ENCODE measurements around the gene FRY. TPM values are rescaled to one million over a fixed set of nuclear protein-coding genes. Genes with fewer than 3 reads are reported as not detected.

The FRY gene
- total and polyA plus RNA-seq, 2 of the 13 experiments (the other 11 are each of a cell fraction or from before 2014, with no cell fraction given): 8.2 to 13.1 TPM

DNA sequence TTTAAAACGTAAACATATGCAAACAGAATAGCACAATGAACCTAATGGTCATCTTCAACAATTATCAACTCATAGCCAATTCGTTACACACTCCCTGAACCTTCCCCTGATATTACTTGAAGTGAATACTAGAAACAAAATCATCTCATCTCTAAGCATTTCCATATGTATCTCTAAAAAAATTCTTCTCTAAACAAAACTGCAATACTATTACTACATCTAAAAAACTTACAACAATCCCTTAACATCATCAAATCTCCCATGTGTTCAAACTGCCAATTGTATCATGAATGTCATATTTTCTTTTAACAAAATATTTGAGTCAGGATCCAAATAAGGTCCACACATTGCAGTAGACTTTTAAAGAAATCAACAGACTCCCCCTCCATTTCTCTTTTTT lies 61.4 kb downstream of the FRY start (continued):
- TF ChIP-seq REL (CRISPR knock-in tag; conservative IDR thresholded peaks at IDR 0.05): no peak

DNA sequence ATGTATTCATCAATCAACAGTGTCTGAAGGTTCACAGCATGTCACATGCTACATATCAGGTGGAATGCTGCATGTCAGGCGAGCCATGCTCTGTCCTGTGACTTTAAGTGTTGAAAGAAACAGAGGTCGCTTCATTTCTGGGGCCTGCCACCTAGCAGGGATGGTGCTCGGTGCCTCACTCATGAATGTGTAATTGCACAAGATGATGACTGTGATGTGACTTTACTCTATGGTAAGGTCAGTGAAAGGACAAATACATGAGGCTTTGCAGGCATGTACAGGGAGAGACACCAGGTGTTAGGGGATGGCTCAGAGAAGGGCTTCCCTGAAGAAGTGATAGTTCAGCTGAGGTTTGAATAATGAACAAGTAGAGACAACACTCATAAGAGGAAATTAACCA lies 66.7 kb downstream of the FRY start:
- in situ Hi-C loops (cut with HindIII; ENCODE audit: extremely low pct_ligation_motif_present, low pct_unique_long_range_greater_than_20kb): no loop called here
- intact Hi-C loops (cut with micrococcal nuclease; ENCODE audit: unreplicated experiment): no loop called here
- Histone ChIP-seq H3K79me2 (ENCODE audit: insufficient read depth, low read length) (no peaks in the 10 kb centered on the region), H3K27ac (ENCODE audit: extremely low read length, insufficient read depth, low read length) (no peak overlapping the region), H2AFZ (ENCODE audit: low read length) (no peak overlapping the region), H3K4me2 (ENCODE audit: low read depth, low read length) (no peak overlapping the region), H3K4me3 (replicated peaks in 1 of 3; ENCODE audit: insufficient read depth in 1 of 3, low read depth in 2 of 3, low read length in 3 of 3) (no peak overlapping the region), H3K36me3 (replicated peaks in 1 of 2; ENCODE audit: control insufficient read depth in 1 of 2, insufficient read depth in 2 of 2, low read length in 2 of 2) (peaks cover 2 to 17% of the 10 kb centered on the region in 2 experiments; a peak in 3 of 5 replicates), H3K4me1 (ENCODE audit: insufficient read depth, low read length) (no peaks in the 10 kb centered on the region), H4K20me1 (ENCODE audit: insufficient read depth, low read length) (no peaks in the 10 kb centered on the region), H3K9ac (ENCODE audit: insufficient read depth, low read depth, low read length) (no peak overlapping the region), H3K27me3 (ENCODE audit: control insufficient read depth in 1 of 2, insufficient read depth in 2 of 2, low read length in 2 of 2) (no peaks in the 10 kb centered on the region), H3K9me3 (ENCODE audit: low read length) (no peaks in the 10 kb centered on the region)
- TF ChIP-seq CEBPB (IDR thresholded peaks at IDR 0.05; ENCODE audit: borderline replicate concordance, low read depth, low read length): 0 out of 2 replicates have a peak, but pooled peaks have one; percentile 23
- no peak for TF ChIP-seq SUZ12 (IDR thresholded peaks at IDR 0.05; ENCODE audit: low read depth, low read length)
- ATAC-seq: no peak; the same call in 2 of the 3 replicates
- BruUV-seq (replicated peaks): no TSS peak
- 66% methylated on average over 3 of the region's 3 CpGs for WGBS (ENCODE audit: low lambda C conversion rate)
- ChIA-PET POLR2A (no interaction called here), CTCF (ENCODE audit: low intra/inter-chr PET ratio, low total read pairs) (no interaction called here)
- no peak for FAIRE-seq
- DNase-seq (ENCODE audit: low spot score): peak; percentile 46

DNA sequence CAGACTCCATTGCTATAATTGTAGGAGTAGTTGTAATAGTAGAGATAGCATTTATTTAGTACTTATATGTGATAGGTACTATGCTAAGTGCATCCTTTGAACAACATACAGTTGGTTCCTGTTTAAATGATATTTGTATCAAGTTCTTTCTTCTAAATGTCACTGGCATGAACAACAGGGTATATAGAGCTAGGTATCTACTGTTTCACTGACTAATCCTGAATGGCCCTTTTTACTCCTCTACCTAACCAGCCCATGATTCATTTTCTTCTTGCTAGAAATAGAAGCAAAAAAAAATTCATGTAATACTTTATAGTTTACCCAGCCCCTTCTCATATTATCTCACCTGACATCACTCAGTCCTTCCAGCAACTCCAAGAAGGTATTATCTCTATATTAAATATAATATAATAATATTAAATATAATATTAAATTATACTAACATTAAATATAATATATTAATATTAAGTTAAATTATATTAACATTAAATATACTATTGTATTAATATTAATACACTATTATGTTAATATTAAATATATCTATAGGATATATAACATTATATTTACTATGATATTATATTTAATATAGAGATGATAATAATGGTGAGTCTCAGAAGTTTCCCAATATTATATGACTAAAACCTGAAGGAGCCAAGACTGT lies 74.2 kb downstream of the FRY start:
- CTCF ChIA-PET (ENCODE audit: low intra/inter-chr PET ratio, low total read pairs): no interaction called here
- POLR2A ChIA-PET: no interaction called here
- FAIRE-seq: no peak

More for the DNA sequence above, 74.2 kb downstream of the FRY start:
- TF ChIP-seq, protein P1, sequence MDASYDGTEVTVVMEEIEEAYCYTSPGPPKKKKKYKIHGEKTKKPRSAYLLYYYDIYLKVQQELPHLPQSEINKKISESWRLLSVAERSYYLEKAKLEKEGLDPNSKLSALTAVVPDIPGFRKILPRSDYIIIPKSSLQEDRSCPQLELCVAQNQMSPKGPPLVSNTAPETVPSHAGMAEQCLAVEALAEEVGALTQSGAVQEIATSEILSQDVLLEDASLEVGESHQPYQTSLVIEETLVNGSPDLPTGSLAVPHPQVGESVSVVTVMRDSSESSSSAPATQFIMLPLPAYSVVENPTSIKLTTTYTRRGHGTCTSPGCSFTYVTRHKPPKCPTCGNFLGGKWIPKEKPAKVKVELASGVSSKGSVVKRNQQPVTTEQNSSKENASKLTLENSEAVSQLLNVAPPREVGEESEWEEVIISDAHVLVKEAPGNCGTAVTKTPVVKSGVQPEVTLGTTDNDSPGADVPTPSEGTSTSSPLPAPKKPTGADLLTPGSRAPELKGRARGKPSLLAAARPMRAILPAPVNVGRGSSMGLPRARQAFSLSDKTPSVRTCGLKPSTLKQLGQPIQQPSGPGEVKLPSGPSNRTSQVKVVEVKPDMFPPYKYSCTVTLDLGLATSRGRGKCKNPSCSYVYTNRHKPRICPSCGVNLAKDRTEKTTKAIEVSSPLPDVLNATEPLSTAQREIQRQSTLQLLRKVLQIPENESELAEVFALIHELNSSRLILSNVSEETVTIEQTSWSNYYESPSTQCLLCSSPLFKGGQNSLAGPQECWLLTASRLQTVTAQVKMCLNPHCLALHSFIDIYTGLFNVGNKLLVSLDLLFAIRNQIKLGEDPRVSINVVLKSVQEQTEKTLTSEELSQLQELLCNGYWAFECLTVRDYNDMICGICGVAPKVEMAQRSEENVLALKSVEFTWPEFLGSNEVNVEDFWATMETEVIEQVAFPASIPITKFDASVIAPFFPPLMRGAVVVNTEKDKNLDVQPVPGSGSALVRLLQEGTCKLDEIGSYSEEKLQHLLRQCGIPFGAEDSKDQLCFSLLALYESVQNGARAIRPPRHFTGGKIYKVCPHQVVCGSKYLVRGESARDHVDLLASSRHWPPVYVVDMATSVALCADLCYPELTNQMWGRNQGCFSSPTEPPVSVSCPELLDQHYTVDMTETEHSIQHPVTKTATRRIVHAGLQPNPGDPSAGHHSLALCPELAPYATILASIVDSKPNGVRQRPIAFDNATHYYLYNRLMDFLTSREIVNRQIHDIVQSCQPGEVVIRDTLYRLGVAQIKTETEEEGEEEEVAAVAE (CRISPR knock-in tag; IDR thresholded peaks at IDR 0.05; ENCODE audit: borderline replicate concordance): no peak
- Histone ChIP-seq H3K79me2 (ENCODE audit: insufficient read depth, low read length) (no peaks in the 10 kb centered on the region), H3K4me2 (ENCODE audit: low read depth, low read length) (no peak overlapping the region), H3K9ac (ENCODE audit: insufficient read depth, low read depth, low read length) (no peak overlapping the region), H3K9me3 (ENCODE audit: low read length) (no peaks in the 10 kb centered on the region), H3K36me3 (replicated peaks in 1 of 2; ENCODE audit: control insufficient read depth in 1 of 2, insufficient read depth in 2 of 2, low read length in 2 of 2) (peaks cover 3 to 27% of the 10 kb centered on the region in 2 experiments; a peak in 4 of 5 replicates), H4K20me1 (ENCODE audit: insufficient read depth, low read length) (no peaks in the 10 kb centered on the region), H3K27me3 (ENCODE audit: control insufficient read depth in 1 of 2, insufficient read depth in 2 of 2, low read length in 2 of 2) (no peaks in the 10 kb centered on the region), H3K4me1 (ENCODE audit: insufficient read depth, low read length) (no peaks in the 10 kb centered on the region), H3K4me3 (replicated peaks in 1 of 3; ENCODE audit: insufficient read depth in 1 of 3, low read depth in 2 of 3, low read length in 3 of 3) (no peak overlapping the region), H3K27ac (ENCODE audit: extremely low read length, insufficient read depth, low read length) (no peak overlapping the region), H2AFZ (ENCODE audit: low read length) (no peak overlapping the region)
- in situ Hi-C loops (cut with HindIII; ENCODE audit: extremely low pct_ligation_motif_present, low pct_unique_long_range_greater_than_20kb): no loop called here
- BruUV-seq (replicated peaks): no TSS peak
- ATAC-seq (no peak), DNase-seq (ENCODE audit: low spot score) (no peak)
- intact Hi-C loops (cut with micrococcal nuclease; ENCODE audit: unreplicated experiment): no loop called here

All from HepG2 (cell line).